NCI-H1105 treated with DMSO at 0.1 percent for 48 hours (cell line): Measurements from ENCODE around the gene CYBC1.

Experiments
- DNase-seq: peaks from one replicate; lab custom pipeline; 2025; lab: John Stamatoyannopoulos, UW

Gene CYBC1

DNA sequence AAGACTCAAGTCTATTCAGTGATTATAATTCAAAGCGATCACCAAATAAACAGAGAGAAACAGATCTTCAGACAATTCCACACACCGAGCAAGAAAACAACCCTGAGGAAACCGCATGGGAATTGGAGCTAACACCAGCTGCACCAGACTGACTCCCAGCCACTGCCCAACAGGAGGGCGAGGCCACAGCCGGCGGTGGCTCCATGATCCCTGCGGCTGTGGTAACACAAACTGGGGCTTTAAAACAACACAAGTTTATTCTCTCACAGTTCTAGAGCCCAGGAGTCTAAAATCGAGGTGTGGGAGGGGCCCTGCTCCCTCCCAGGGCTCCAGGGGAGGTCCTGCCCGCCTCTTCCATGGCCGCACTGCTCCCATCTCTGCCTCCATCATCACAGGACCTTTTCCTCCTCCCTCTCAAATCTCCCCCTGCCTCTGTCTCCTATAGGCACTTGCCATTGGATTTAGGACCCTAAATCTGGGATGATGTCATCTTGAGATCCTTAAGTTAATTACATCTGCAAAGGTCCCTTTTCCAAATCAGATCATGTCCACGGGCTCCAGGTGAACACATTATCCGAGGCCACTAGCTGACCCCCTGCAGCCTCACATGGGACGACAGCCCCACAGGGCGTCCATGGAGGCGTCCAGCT, 42.1 kb downstream of the CYBC1 start:
- no peak for DNase-seq

- no peak for DNase-seq
These were observed 43.3 kb downstream of the CYBC1 start for GRCh38 chr17:82407255-82407654.

DNA sequence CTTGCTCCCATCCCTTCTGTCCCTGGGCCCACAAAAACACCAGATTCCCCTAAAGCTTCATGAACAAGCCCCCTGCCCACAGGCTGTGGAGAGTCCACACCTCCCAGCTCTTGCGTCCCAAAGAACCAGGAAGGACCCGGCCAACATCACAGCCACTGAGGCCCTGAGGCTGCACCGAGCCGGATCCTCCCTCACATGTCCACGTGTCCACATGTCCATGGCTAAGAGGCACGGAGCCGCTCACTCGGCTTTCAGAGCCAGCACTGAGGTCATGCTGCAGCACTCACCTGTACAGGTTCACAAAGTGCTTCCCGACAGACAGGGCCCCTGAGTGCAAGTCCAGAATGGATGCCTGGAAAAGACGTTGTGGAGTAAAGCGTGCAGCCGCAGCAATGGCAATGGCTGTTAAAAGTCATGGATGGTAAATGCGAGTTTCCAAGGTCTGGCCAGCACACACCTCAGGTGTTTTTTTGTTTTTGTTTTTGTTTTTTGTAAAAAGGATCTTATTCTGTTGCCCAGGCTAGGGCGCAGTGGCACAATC, 44.4 kb downstream of the CYBC1 start:
- no peak for DNase-seq

GRCh38 chr17:82405051-82405450, 45.5 kb downstream of the CYBC1 start:
- DNase-seq, result no peak

DNA sequence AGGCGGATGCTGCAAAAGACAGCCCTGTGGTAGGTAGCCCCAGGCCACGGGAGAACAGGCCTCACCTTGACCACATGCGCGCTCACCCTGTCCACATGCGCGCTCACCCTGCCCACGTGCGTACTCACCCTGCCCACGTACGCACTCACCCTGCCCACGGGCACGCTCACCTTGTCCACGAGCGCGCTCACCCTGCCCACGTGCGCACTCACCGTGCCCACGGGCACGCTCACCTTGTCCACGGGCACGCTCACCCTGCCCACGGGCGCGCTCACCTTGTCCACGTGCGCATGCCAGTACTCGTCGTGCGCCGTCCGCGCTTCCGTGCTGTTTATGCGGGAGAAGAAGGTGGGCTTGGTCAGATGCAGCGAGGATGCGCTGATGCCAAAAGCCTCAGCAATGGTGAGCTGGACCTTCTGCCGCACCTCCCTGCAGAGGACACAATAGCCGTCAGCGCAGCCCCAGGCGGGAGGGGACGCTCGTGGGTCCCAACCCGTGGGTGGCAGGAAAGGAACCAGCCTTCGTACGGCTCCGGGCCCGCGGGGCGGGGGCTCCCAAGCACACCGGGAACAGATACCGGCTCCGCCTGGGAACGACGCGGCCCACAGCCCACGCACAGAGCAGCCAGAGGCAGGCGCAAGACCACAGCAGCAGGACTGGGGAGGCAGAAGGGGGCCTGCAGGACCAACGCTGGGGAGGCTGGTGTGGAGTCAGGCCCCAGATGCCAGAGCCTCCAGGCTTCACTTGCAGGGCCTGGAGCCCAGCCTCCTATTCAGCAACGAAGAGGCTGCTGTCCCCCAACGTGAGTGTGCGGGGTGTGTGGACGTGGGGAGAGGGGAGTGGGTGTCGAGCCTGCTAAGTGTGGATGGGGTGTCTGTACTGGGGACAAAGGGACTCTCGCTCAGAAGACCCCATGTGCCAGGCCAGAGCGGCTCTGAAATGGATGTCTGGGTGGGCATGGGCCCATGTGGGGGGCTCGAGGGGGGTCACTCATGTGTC, 46.6 kb downstream of the CYBC1 start:
- DNase-seq, result no peak

GRCh38 chr17:82402865-82403264, 47.7 kb downstream of the CYBC1 start:
- DNase-seq, result no peak

DNA sequence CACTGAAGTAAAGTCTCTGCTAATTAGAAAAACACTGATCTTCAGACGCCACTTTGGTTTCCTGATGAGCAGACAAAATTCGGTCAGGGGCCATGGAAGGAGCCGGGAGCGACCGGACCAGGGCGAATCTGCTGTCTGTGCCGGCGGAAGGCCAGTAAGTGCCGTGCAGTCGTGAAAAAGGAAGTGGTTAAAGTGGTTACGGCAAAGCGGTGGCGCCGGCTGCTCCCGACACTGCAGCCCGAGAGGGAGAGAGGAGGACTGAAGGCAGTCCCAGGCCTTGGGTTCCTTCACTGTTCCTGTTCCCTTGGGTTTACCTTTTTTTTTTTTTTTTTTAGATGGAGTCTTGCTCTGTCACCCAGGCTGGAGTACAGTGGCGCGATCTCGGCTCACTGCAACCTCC, 49.7 kb downstream of the CYBC1 start:
- DNase-seq, result no peak

- no peak for DNase-seq
These were observed 50.3 kb downstream of the CYBC1 start for GRCh38 chr17:82400206-82400605.

- DNase-seq, result no peak
These were observed 50.9 kb downstream of the CYBC1 start for GRCh38 chr17:82399601-82400101.

- no peak for DNase-seq
These were observed 51.5 kb downstream of the CYBC1 start for GRCh38 chr17:82399041-82399441.

- no peak for DNase-seq
These were observed 52.9 kb downstream of the CYBC1 start for GRCh38 chr17:82397449-82398335.

DNA sequence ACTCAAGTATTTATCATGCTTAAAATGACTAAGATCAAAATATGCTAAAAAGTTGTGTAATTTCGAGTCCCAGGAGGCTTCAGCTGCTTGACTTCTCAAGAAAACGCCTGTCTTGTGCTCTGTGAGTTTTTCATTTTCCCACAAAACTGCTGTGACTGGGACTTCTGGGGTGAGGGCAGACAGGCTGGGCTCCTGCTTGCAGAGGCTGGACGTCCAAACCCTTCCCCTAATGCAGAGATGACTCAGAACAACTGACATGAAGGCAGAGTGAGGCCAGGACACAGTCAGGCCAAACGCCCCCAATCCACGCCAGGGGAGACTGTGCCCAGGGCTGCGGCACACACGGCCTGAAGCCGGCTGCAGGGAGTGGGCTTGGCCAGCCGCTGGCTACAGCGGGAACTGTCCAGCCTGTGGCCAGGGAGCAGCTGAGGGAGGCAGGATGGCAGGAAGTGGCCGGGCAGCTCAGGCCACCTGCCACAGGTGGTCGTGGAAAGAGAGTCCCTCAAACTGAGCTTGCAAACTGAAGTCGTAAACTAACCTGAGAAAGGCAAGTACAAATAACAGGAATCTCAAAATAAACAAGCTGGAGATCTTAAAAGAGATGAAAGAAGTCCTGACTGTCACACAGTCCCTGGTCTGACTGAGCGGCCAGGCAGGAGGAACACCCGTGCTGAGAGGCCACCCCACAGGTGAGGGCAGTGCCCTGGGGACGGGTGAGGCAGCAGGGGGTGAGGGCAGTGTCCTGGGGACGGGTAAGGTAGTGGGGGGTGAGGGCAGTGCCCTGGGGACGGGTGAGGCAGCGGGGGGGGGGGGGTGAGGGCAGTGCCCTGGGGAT, 53.7 kb downstream of the CYBC1 start:
- no peak for DNase-seq

GRCh38 chr17:82394278-82394677, 56.3 kb downstream of the CYBC1 start:
- no peak for DNase-seq

DNA sequence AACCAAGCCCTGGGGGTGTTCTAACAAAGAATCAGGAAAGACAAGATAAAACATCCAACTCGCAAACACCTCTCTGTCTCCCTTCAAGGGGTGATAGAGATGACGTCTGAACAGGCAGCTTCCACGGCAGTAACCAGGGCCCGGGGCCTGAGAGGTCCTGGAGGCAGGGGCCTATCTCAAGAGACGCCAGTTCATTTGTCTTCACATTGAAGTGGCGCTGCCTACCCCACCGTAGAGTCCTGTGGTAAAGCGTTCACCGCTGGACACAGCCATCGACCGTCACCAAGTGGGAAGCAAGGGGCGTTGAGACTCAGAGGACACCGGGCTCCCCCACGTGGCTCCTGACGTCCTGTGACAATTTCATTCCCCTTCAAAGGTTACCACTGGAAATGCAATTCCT, 57.6 kb downstream of the CYBC1 start:
- no peak for DNase-seq
